ENCODE measurements around the gene FKBP1A. TPM values are rescaled to one million over a fixed set of nuclear protein-coding genes. Genes with fewer than 3 reads are reported as not detected.

Gene FKBP1A
- total and polyA plus RNA-seq, 10 donors, result 135 to 338 (median 248) TPM

- TF ChIP-seq POLR2AphosphoS5 (IDR thresholded peaks at IDR 0.05) (no peak), POLR2A (IDR thresholded peaks at IDR 0.05) (no peak), CTCF (IDR thresholded peaks at IDR 0.05 in 8 of 11, conservative IDR thresholded peaks at IDR 0.05 in 3 of 11) (no peak)
- no peak overlapping the region for H3K4me3 ChIP-seq
- H3K4me1 ChIP-seq, result peaks cover 11 to 65% (median 43%) of the 10 kb centered on the region in 6 donors
- intact Hi-C loops (cut with DNase I; ENCODE audit: low total_unique reads), result no loop called here
- H3K27ac ChIP-seq, result no peak overlapping the region
- H3K9me3 ChIP-seq, result no peaks in the 10 kb centered on the region
- no peaks in the 10 kb centered on the region for H3K27me3 ChIP-seq (replicated peaks in 1 of 7)
- no peaks in the 10 kb centered on the region for H3K36me3 ChIP-seq
- DNase-seq, result no peak
- 63 to 80% (median 77%) methylated on average over 1 of the region's 1 CpG for WGBS, 5 donors
Measured at GRCh38 chr20:1396264-1396663, 3.4 kb upstream of the FKBP1A start.

- no peaks in the 10 kb centered on the region for H3K9me3 ChIP-seq
- H3K27me3 ChIP-seq (replicated peaks in 1 of 7), result no peaks in the 10 kb centered on the region
- 49 to 57% (median 51%) methylated on average over 2 of the region's 2 CpGs for WGBS, 5 donors
- no peak overlapping the region for H3K4me3 ChIP-seq
- H3K4me1 ChIP-seq, result peaks cover 24 to 80% (median 58%) of the 10 kb centered on the region in 6 donors
- peak overlapping the region in 4 of 8 donors; percentile 94 to 97 (median 96) for H3K27ac ChIP-seq
- TF ChIP-seq CTCF (IDR thresholded peaks at IDR 0.05 in 8 of 11, conservative IDR thresholded peaks at IDR 0.05 in 3 of 11) (no peak), POLR2AphosphoS5 (IDR thresholded peaks at IDR 0.05) (no peak), POLR2A (IDR thresholded peaks at IDR 0.05) (no peak)
- no peak for DNase-seq
- peaks cover 0 to 10% (median 0%) of the 10 kb centered on the region in 6 donors for H3K36me3 ChIP-seq
- intact Hi-C loops (cut with DNase I; ENCODE audit: low total_unique reads), result loop anchor here (5.0 kb wide), 2 partner anchors 67 to 82 kb away; partner anchors contain the start of gene SDCBP2
Measured at GRCh38 chr20:1394686-1395085, 1.8 kb upstream of the FKBP1A start.

GRCh38 chr20:1393507-1393882 lies 641 bp upstream of the FKBP1A start:
- H3K27me3 ChIP-seq (replicated peaks in 1 of 7), result no peaks in the 10 kb centered on the region
- H3K9me3 ChIP-seq, result no peaks in the 10 kb centered on the region
- DNase-seq, result no peak
- peaks cover 36 to 92% (median 70%) of the 10 kb centered on the region in 6 donors for H3K4me1 ChIP-seq
- intact Hi-C loops (cut with DNase I; ENCODE audit: low total_unique reads), result loop anchor here (5.0 kb wide), 2 partner anchors 66 to 81 kb away; partner anchors contain the start of gene SDCBP2
- peak overlapping the region; percentile 64 to 97 (median 92) for H3K27ac ChIP-seq
- TF ChIP-seq POLR2AphosphoS5 (IDR thresholded peaks at IDR 0.05) (no peak), POLR2A (IDR thresholded peaks at IDR 0.05) (no peak), CTCF (IDR thresholded peaks at IDR 0.05 in 8 of 11, conservative IDR thresholded peaks at IDR 0.05 in 3 of 11) (no peak)
- 38 to 48% (median 45%) methylated on average over 7 of the region's 7 CpGs for WGBS, 5 donors
- peak overlapping the region; percentile 71 to 99 (median 94) for H3K4me3 ChIP-seq
- peaks cover 0 to 12% (median 0%) of the 10 kb centered on the region in 6 donors for H3K36me3 ChIP-seq

- Histone ChIP-seq H3K9me3 (no peaks in the 10 kb centered on the region), H3K4me1 (peaks cover 48 to 94% (median 74%) of the 10 kb centered on the region in 6 donors), H3K36me3 (peaks cover 0 to 20% (median 0%) of the 10 kb centered on the region in 6 donors), H3K27ac (peak overlapping the region; percentile 75 to 97 (median 92)), H3K4me3 (peak overlapping the region; percentile 71 to 99 (median 94)), H3K27me3 (replicated peaks in 1 of 7) (no peaks in the 10 kb centered on the region)
- no peak for DNase-seq
- no peak for TF ChIP-seq POLR2A (IDR thresholded peaks at IDR 0.05)
- intact Hi-C loops (cut with DNase I; ENCODE audit: low total_unique reads), result loop anchor here (5.0 kb wide), 2 partner anchors 65 to 80 kb away; partner anchors contain the start of gene SDCBP2
- WGBS, 5 donors, result 0% methylated on average over 3 to 13 of the region's 13 CpGs
Measured at GRCh38 chr20:1392443-1392692, 486 bp downstream of the FKBP1A start.

Data from spleen (tissue), 11 donors.